B cell (primary cell): Measurements from ENCODE around the gene NEMP1. TPM values are rescaled to one million over a fixed set of nuclear protein-coding genes. Genes with fewer than 3 reads are reported as not detected.

Experiments
- ATAC-seq: fragments of 200-7000 bp; cut with Tn5 transposase; one replicate; pipeline ENCODE4 v1.10.0; 2021; ENCODE audit warnings: low read depth, mild to moderate bottlenecking, moderate number of reproducible peaks, moderate library complexity
- CTCF ChIA-PET: fragments of 350-600 bp; sonication (Branson Sonifier 250); formaldehyde crosslinking; loops from one replicate; lab custom pipeline; 2021; ENCODE audit warnings: antibody characterized with exemption, inconsistent platforms; lab: Charles Lee
- POLR2A ChIA-PET: fragments of 350-600 bp; sonication (Branson Sonifier 250); formaldehyde crosslinking; loops from one replicate; lab custom pipeline; 2021; ENCODE audit warnings: antibody characterized with exemption; lab: Charles Lee
- DNase-seq: peaks from one replicate; pipeline ENCODE4 v3.0.0; 2013
- H2AFZ ChIP-seq: 2 replicates; pipeline ENCODE4 v1.6.1; 2012; ENCODE audit warnings: mild to moderate bottlenecking, low read depth, low read length; ENCODE audit not compliant: insufficient read depth, poor library complexity, severe bottlenecking
- H3K27ac ChIP-seq, 2 donors: 1 replicate in 1 of 2; 2 replicates in 1 of 2; pipeline ENCODE4 v1.5.1; 2012 to 2013; ENCODE audit warnings: low read length in 2 of 2, mild to moderate bottlenecking in 2 of 2, moderate library complexity in 1 of 2
- H3K27me3 ChIP-seq, 4 experiments: fragments of 200-600 bp in 1 of 4; sonication (generic) in 1 of 4; replicated peaks in 1 of 4; 1 replicate in 2 of 4; 2 replicates in 2 of 4; pipeline versions ENCODE4 v1.6.1 to v1.7.0; 2013 to 2016; ENCODE audit warnings: low read length in 3 of 4, mild to moderate bottlenecking in 2 of 4, mixed read lengths in 1 of 4, moderate library complexity in 1 of 4; ENCODE audit not compliant: insufficient read depth in 4 of 4, control insufficient read depth in 3 of 4; ENCODE audit errors: control extremely low read depth in 1 of 4
- H3K36me3 ChIP-seq, 2 experiments: replicated peaks in 1 of 2; 1 replicate in 1 of 2; 2 replicates in 1 of 2; pipeline versions ENCODE4 v1.6.1 to v1.7.1; 2013; ENCODE audit warnings: low read length in 1 of 2; ENCODE audit not compliant: insufficient read depth in 2 of 2, control insufficient read depth in 1 of 2; ENCODE audit errors: control extremely low read depth in 1 of 2, extremely low read depth in 1 of 2
- H3K4me1 ChIP-seq, 2 donors: fragments of 200-600 bp in 1 of 2; sonication (generic) in 1 of 2; 1 replicate in 1 of 2; 2 replicates in 1 of 2; pipeline versions ENCODE4 v1.5.1 to v1.6.1; 2013 to 2017; ENCODE audit warnings: low read length in 2 of 2; ENCODE audit not compliant: control insufficient read depth in 2 of 2, insufficient read depth in 2 of 2
- H3K4me2 ChIP-seq: replicated peaks from 2 replicates; pipeline ENCODE3; 2012; ENCODE audit warnings: mild to moderate bottlenecking, low read depth, low read length; ENCODE audit not compliant: poor library complexity, severe bottlenecking
- H3K4me3 ChIP-seq, 5 experiments: fragments of 200-600 bp in 1 of 5; sonication (generic) in 1 of 5; 1 replicate in 3 of 5; 2 replicates in 2 of 5; pipeline versions ENCODE4 v1.5.1 to v1.7.0; 2011 to 2016; ENCODE audit warnings: low read length in 4 of 5, mild to moderate bottlenecking in 4 of 5, low read depth in 2 of 5, control low read depth in 1 of 5, moderate library complexity in 1 of 5; ENCODE audit not compliant: insufficient read depth in 1 of 5; ENCODE audit errors: control extremely low read depth in 1 of 5, extremely low read depth in 1 of 5
- H3K79me2 ChIP-seq: fragments of 200-600 bp; sonication (generic); one replicate; pipeline ENCODE4 v1.6.0; 2016; ENCODE audit warnings: low read length; ENCODE audit not compliant: control insufficient read depth, insufficient read depth
- H3K9ac ChIP-seq: fragments of 200-600 bp; sonication (generic); 2 replicates; pipeline ENCODE4 v1.6.1; 2017; ENCODE audit warnings: mild to moderate bottlenecking, low read length, moderate library complexity
- H3K9me3 ChIP-seq, 3 donors: one replicate each; pipeline versions ENCODE4 v1.6.1 to v1.7.1; 2013; ENCODE audit warnings: low read length in 2 of 3; ENCODE audit not compliant: control insufficient read depth in 2 of 3, insufficient read depth in 1 of 3; ENCODE audit errors: control extremely low read depth in 1 of 3
- H4K20me1 ChIP-seq: 2 replicates; pipeline ENCODE4 v1.6.0; 2012; ENCODE audit warnings: mild to moderate bottlenecking, low read length; ENCODE audit not compliant: insufficient read depth, control insufficient read depth, poor library complexity, severe bottlenecking
- H3K27ac Mint-ChIP-seq: one replicate; pipeline ENCODE4 v1.8.0; 2021; ENCODE audit warnings: mixed read lengths
- H3K27me3 Mint-ChIP-seq: one replicate; pipeline ENCODE4 v1.8.0; 2021; ENCODE audit warnings: mixed read lengths
- H3K4me1 Mint-ChIP-seq: one replicate; pipeline ENCODE4 v1.8.0; 2021; ENCODE audit warnings: mixed read lengths
- H3K4me3 Mint-ChIP-seq: one replicate; pipeline ENCODE4 v1.8.0; 2021; ENCODE audit warnings: mixed read lengths
- H3K9me3 Mint-ChIP-seq: one replicate; pipeline ENCODE4 v1.8.0; 2022; ENCODE audit warnings: mixed read lengths; ENCODE audit not compliant: insufficient read depth
- CTCF ChIP-seq: fragments of 200-600 bp; IDR thresholded peaks from one replicate; pipeline ENCODE4 v1.8.0; 2022; ENCODE audit warnings: antibody characterized with exemption, mild to moderate bottlenecking
- EZH2 ChIP-seq: IDR thresholded peaks from 2 replicates; pipeline ENCODE4 v1.6.1; 2012; ENCODE audit warnings: borderline replicate concordance, low read depth, mild to moderate bottlenecking, moderate library complexity, low read length; ENCODE audit not compliant: insufficient read depth, poor library complexity, severe bottlenecking
- WGBS: methylation state at CpG from one replicate; pipeline ENCODE4 v1.1.5; 2013; ENCODE audit warnings: missing lambda C conversion rate; ENCODE audit not compliant: insufficient coverage; 5-methylcytosine and 5-hydroxymethylcytosine counted together
- intact Hi-C: fragments of 100-400 bp; cut with micrococcal nuclease; formaldehyde crosslinking; loops from one replicate; pipeline ENCODE4 v1.10.0; 2022
- polyA plus RNA-seq: library from polyadenylated mRNA; depleted of rRNA; stranded (reverse); fragments of >200 nt; gene quantifications from 2 replicates; pipeline ENCODE4 v1.2.3, GENCODE V29; 2012
- total RNA-seq, 2 donors: library from RNA; stranded (reverse); fragments of 120-200 nt in 1 of 2; gene quantifications; 1 replicate in 1 of 2; 2 replicates in 1 of 2; pipeline versions ENCODE4 v1.2.3 to v1.2.4, GENCODE V29; 2013 to 2022

The NEMP1 gene
- total and polyA plus RNA-seq, 2 donors (not counting 1 experiment from before 2014, with no cell fraction given), result 13.6 to 35.0 TPM

- ATAC-seq (no peak), DNase-seq (no peak)
- Histone ChIP-seq H3K79me2 (no peaks in the 10 kb centered on the region), H3K36me3 (no peaks in the 10 kb centered on the region), H3K27me3 (no peaks in the 10 kb centered on the region), H3K9me3 (no peaks in the 10 kb centered on the region), H3K4me3 (no peak overlapping the region), H3K4me1 (peaks cover 18 to 30% of the 10 kb centered on the region in 2 donors), H2AFZ (no peak overlapping the region), H3K4me2 (no peak overlapping the region), H3K9ac (no peak overlapping the region), H3K27ac (no peak overlapping the region), H4K20me1 (no peaks in the 10 kb centered on the region)
- Mint-ChIP-seq H3K4me1 (peaks cover 30% of the 10 kb centered on the region), H3K27me3 (no peaks in the 10 kb centered on the region), H3K4me3 (no peak overlapping the region), H3K9me3 (no peaks in the 10 kb centered on the region), H3K27ac (no peak overlapping the region)
- TF ChIP-seq EZH2 (no peak), CTCF (no peak)
- ChIA-PET POLR2A (no interaction called here), CTCF (interaction anchor here (0.8 to 1.4 kb wide), 4 partner anchors 11 to 61 kb away, joined by 3 to 8 read pairs (median 4); no protein-coding TSS in a partner anchor)
- no CpG with 5 or more reads among the region's 1 CpG for WGBS
- intact Hi-C loops, result no loop called here
These were observed 27.6 kb downstream of the NEMP1 start for GRCh38 chr12:57051011-57051410.

- Histone ChIP-seq H3K9ac (no peak within 1 kb of the TSS), H3K4me2 (no peak within 1 kb of the TSS)
- no peak for ATAC-seq
These were observed 28.7 kb downstream of the NEMP1 start, which contains the start of gene MYO1A for GRCh38 chr12:57049890-57050289. Gene MYO1A (minus strand): TSS chr12:57050129. CDS start chr12:57048323, 1,806 bp downstream.

More at GRCh38 chr12:57049890-57050289, 28.7 kb downstream of the NEMP1 start, which contains the start of gene MYO1A:
- Histone ChIP-seq H3K27me3 (no peaks in the 10 kb centered on the region), H4K20me1 (no peaks in the 10 kb centered on the region), H3K9me3 (no peaks in the 10 kb centered on the region), H3K4me1 (peaks cover 18 to 24% of the 10 kb centered on the region in 2 donors), H3K27ac (no peak within 1 kb of the TSS), H2AFZ (no peak within 1 kb of the TSS), H3K36me3 (no peaks in the 10 kb centered on the region), H3K79me2 (no peaks in the 10 kb centered on the region), H3K4me3 (no peak within 1 kb of the TSS)
- Mint-ChIP-seq H3K27me3 (no peaks in the 10 kb centered on the region), H3K4me1 (peaks cover 27% of the 10 kb centered on the region), H3K27ac (no peak within 1 kb of the TSS), H3K4me3 (no peak within 1 kb of the TSS), H3K9me3 (no peaks in the 10 kb centered on the region)
- no peak for DNase-seq
- WGBS, result 88% methylated on average over 1 of the region's 2 CpGs
- ChIA-PET CTCF (interaction anchor here (1.4 kb wide), 1 partner anchor 16 kb away, joined by 4 read pairs; no protein-coding TSS in a partner anchor), POLR2A (no interaction called here)
- no peak for TF ChIP-seq EZH2
- TF ChIP-seq CTCF, result no peak
- intact Hi-C loops, result no loop called here
